Stimulated activated CD8-positive, alpha-beta memory T cell treated with anti-CD3 and anti-CD28 coated beads, Interleukin-4, amount 100 ng/mL, for 1 hour (primary cell): ENCODE data around the gene CACNA2D1.

Source experiments
- DNase-seq, 2 donors: peaks; one replicate each; pipeline ENCODE4 v3.0.0-alpha.2; 2020; ENCODE audit warnings: low read depth in 2 of 2, low spot score in 1 of 2

CACNA2D1 gene

DNA sequence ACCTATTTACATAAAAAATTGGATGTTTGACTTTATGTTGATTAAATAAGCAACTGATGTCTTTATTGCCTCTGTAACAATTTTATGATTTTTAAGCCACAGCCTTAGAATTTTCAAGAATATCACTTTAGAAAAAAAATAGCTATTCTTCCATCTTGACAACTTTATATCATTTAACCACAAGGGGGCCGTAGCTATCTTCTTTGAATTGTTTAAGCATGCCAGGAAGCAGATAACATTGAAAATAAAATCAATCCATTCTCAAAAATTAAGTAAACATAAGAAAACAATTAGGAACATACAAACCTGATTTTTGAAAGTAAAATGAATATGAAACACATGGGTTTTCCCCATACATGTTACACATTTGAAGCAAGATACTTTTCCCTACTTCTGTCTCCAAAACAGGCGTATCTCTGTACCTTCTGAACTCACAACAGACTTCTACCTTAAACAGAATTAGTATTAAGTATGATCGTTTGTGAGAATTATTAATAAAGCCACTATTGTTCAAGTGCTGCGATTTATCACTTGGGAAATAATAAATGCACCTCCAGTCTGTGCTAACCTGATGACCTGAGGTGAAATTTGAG is 209.0 kb downstream of the CACNA2D1 start:
- DNase-seq: no peak

DNA sequence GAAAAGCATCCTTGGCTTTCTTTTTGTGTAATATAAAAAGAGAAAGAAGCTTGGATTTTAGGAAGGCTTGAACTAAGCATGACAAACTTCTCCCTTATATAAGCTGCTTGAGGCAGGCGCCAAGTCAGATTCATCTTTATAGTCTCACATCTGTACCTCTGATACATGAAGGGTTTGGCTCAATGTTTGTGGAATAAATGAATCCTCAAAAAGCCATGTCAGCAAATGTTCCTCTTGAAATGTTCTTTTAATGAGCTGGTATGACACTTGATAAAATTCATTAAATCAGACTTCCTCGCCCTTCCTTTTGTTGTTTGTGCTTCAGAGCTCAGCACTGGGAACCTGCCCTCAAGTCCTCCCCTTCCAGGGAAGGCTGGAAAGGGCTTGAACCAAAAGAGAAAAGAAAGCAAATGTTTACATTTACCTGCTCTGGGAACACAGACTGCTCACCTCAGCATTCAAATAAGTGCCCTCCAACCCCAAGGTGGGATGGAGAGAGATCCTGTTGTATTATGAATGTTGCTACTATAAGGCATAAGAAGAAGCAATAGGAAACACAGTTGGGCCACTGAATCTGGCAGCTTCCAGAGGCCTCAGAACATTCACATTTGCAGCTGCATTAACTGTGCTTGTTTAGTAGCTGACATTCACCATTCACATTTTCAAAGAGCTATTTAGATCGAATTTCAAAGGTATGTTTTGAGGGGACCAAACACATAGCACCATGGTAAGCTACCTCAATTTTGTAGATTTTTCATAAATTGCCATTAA is 212.6 kb downstream of the CACNA2D1 start:
- DNase-seq: no peak

DNA sequence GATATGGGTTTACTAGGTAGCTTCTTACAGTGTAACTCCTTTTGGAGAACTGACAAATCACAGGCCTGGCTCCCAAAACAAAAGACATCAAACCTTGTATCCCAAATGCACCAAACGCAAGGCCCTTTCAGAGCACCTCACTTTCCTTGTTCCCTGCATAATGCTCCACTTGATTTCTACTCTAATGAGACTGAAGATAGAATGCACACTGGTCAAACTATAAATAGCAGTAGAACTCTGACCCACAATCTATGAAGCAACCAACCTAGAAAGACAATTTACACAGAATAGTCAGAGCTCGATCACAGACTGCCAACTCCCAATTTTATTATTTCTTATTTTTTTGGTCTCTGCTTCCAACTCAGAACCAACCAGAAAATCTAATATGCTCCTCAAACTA is 214.4 kb downstream of the CACNA2D1 start:
- no peak for DNase-seq

DNA sequence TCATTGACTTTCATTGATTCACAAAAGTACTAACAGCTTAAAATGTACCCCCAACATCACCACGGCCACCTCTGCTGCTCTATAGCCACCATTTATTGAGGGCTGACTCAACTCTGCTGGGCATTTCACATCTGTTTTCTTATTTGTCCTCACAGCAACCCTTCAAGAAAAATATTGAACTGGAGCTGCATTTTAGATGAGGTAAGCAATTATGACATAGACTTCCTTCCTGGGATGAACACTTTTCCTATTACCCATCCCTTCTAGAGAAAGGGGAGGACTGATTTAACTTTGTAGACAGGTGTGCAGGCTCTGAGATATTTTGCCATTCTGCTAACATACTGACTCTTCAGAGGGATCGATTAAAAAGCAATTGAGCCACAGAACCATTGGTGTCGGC is 217.4 kb downstream of the CACNA2D1 start:
- no peak for DNase-seq

DNA sequence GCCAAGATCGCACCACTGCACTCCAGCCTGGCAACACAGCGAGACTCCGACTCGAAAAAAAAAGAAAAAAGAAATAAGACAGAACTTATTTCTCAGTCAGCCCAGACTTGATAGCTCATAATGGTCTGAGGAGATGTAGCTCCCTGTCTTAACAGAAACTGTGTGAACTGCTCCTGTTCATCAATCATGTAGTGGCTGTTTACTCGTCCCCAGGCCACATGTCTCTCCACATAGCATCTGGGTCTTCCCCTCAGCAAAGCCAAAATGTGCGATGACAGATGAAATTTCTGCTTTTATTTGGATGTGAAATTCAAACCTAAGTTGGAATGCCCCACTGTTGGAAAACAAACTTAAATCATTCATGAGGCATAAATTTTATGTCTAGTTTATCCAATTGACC is 219.0 kb downstream of the CACNA2D1 start:
- DNase-seq: no peak

DNA sequence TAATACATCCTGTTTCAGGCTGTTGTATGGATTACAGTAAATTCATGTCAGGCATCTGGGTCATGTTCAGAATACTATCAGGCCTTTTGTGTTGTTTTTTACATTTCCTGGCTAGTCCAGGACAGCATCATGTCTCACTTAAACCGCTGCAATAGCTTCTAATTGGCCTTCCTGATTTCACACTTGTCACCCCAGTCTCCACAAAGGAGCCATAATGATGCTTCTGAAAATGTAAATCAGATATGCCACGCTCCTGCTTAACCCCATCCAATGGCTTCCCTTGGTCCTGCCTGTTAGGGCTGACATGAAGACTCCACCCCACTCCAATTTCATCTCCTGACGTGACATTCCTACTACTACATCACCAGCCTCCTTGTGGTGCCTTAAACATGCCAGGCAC is 220.0 kb downstream of the CACNA2D1 start:
- no peak for DNase-seq

DNA sequence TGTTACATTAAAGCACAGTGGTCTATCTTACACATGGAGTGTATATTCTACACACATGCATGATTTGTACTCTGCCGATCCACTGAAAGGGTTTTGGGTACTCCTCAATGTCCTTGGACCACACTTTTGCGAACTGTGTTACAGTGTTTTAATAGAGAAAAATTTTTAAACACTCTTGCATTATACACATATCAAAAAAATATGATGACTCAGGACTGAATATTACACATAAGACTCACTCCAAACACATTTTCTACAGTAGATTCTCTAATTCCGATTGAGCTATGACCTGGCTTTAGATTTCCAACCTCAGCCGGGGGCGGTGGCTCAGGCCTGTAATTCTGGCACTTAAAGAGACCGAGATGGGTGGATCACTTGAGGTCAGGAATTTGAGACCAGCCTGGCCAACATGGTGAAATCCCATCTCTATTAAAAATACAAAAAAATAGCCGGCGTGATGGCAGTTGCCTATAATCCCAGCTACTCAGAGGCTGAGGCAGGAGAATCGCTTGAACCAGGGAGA is 222.4 kb downstream of the CACNA2D1 start:
- no peak for DNase-seq

DNA sequence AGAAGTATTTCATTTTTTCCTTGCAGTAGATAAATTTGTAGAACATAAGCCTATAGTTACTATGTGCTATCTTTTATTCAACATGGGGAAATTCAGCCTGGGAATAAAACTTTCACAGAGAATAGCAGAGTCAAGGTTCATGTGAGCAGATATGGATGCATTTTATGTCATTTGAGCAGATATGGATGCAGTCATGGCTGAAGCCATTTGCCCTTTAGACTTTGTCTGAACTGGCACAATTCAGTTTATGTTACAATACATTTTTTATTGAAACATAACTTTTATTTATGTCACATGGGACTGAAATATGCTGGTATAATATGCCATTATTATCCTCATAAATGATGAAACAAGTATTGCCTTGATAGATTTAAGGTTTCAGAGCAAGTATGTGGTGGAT is 231.1 kb downstream of the CACNA2D1 start:
- no peak for DNase-seq

DNA sequence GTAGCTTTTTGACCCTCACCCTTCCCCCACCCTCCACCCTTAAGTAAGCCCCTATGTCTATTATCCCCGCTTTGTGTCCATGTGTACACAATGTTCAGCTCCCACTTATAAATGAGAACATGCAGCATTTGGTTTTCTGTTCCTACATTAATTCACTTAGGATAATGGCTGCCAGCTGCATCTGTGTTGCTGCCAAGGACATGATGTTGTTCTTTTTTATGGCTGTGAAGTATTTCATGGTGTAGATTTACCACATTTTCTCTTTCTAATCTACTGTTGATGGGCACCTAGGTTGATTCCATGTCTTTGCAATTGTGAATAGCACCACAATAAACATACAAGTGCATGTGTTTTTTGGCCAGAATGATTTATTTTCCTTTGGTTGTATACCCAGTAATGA is 232.2 kb downstream of the CACNA2D1 start:
- DNase-seq: no peak

DNA sequence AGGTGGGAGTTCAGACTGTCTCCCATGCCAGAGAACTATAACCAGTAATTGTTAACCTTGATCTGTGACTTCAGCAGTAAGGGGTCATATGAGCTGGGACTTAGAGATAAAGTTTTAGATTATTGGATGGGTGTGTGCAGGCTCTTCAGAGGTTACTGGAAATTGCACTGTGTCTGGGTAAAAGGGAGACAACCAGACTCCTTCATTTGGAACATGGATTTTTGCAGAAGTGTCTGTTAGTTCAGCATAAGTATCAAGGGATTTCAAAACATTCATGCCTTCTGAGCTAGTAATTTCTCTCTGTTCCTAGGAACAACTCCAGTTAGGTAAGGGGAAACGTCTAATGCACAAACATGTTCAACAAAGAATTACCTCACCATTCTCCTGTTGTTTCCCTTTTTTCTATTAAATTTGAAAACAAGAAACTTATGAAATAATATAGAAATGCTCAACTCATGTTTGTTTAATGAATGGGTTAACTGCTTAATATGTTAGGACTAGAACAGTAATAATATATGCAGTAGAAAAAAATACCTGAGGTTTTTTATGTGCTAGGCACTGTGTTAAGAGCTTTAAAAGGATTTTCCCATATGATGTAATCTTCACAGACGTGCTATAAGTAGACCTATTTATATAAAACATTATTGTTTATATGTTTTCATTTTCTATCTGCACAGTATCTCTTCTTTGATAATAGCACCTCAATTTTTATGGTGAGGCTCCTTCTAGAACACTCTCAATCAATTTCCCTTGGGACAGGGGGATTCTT is 233.0 kb downstream of the CACNA2D1 start:
- DNase-seq: no peak

DNA sequence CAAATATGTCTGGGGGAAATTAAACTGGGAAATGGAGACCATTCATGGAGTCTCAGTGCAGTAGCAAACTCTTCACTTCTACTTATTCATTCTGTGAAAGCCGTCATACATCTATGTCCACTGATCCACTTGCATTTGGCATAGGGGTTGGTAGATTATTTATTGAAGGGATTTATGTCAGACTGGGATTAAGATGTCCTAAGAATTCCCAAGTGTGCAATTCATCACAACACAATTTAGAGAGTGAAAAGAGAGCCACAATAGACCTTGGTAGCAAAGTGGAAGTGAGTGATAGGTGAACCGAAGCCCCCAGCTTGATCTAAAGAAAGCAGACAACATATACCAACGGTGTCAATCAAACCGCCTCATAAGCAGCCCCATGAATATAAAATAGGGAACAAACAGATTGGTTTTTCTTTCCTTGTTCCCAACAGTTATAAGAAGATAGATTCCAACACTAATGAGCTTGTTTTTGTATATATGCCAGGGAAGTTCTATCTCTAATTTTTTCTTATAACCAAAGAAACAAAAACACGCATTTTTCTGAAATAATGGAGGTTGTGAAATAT is 234.3 kb downstream of the CACNA2D1 start:
- no peak for DNase-seq

DNA sequence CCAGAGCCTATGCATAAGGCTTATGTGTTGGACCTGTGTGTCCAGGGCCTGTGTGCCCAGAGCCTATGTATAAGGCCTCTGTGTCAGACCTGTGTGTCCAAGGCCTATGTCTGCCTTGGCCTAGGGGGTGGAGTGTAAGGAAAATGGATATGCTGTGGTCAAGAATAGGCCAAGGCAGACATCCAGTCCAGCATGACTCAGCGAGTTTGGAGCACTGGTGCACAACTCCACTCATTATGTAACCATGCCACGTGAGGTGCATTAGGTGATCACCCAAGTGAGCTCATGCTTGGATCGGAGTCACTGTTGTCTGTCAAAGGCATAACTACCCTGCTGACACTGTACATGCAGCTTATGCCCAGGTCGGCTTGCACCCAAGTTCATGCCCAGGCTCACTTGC is 238.9 kb downstream of the CACNA2D1 start:
- DNase-seq: no peak

DNA sequence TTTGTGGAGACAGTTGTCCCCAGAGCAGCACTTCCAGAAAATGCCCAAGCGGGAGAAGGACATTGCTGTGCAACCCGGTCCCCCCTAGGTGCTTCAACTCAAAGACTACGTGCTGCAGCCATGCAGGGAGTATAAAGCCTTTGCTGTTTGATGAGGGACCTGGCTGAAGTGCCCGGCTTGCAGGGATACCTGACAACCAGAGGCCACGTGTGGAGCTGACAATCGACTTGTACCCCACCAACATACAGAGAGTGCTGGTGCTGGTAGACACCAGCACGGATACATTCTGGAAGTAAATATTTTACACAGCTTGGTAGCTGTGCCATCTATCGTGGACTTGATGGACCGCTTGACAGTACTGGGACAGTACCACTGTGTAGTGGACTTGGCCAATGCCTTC is 240.6 kb downstream of the CACNA2D1 start:
- no peak for DNase-seq

DNA sequence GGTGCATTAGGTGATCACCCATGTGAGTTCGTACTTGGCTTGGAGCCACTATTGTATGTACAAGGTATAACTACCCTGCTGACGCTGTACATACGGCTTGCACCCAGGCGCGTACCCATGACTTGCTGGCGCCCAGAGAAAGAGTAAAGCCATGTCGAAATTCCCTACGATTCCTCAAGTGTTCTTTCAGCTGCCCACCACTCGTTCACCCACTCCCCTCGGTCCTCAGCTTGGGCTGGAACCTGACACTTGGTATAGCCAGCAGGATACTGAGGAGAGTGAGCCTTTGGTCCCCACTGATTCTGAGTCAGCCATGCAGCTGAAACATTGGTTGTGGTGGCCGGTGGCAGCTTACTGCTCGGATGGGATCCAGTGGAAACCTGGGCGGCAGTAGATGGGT is 241.5 kb downstream of the CACNA2D1 start:
- DNase-seq: no peak

DNA sequence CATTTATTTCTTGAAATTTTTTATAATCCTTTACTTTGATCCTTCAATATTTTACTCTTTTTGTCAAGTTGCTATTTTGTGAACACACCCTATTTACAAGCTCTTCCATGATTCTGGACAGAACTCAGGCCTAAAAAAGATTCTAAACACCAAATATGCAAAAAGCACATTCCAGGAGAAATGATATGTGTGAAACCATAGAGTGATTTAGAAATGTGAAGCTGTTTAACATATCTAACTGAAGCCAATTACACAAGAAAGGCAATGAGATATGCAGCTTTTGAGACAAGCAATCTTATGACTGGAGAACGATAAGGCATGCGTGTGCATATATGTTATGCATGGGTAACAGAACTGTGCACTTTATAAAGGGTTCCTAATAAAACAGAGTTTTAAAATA is 243.0 kb downstream of the CACNA2D1 start:
- DNase-seq: no peak

DNA sequence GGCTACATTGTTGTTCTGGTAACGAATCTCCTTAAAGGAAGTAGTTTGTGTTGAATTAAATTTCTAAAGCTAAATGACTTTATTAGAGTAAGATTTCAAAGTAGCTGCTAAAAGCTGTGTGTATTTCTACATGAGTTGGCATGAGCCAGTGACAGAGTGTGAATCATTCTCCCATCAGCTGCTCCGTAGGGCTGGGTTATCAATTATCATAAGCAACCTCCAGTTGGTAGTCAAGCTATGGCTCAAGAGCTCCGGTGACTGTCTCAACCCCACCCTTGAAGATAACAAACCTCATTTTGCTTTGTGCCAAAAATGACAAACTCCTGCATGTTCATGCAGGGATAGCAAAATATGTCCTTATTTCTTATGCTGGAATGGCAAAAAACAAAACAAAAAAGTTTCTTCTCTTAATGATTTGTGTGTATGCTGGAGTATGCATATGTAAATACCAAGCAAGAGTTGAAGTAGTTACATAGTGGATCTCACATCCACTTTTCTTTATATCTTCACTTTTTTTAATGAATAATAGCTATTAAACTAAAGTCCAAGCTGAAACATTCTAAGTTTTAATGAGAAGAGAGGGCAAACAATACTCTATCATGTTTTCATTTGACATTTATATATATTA is 249.4 kb downstream of the CACNA2D1 start:
- no peak for DNase-seq

DNA sequence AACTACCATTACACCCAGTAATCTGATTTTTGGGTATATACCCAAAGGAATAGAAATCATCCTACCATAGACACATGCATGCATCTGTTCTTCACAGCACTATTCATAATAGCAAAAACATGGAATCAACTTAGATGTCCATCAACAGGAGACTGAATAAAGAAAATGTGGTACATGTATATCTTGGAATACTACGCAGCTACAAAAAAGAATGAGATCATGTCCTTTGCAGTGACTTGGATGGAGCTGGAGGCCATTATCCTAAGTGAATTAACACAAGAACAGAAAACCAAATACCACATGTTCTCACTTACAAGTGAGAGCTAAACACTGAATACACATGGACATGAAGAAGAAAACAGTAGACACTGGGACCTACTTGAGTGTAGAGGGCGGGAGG is 254.9 kb downstream of the CACNA2D1 start:
- no peak for DNase-seq

DNA sequence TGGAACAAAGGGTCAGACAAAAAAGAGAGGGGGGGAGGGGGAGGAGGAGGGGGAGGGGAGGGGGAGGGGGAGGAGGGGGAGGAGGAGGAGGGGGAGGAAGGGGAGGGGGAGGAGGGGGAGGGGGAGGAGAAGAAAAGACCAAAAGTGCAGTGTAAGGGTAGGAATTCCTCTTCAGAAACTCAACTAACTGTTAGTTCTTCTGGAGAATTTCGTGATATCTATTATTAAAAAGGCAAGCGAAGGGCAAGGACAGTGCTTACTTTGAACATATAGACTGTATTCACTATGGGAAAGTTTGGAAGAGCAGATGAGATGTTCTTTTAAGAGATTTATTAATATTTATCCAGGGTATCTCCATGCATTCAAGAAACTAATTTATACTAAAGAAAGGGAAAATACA is 258.1 kb downstream of the CACNA2D1 start:
- DNase-seq: no peak

DNA sequence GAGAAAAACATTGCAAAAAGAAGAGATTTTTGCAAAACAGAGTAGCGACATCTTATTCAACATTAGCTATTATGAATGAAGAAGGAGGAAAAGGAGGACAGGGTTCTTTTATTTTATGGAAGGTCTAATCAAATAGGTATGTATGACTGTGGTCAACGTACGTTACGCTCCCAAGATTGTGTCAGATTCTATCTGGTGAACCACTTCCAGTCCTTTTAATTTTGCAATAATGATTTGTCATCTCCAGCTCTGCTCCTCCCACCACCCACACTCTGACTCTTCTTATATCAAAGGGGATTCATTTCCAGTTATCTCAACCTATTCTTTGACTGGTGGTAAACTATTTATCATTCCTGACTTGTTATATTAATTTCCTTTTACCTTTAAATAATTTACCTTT is 259.9 kb downstream of the CACNA2D1 start:
- DNase-seq: no peak

DNA sequence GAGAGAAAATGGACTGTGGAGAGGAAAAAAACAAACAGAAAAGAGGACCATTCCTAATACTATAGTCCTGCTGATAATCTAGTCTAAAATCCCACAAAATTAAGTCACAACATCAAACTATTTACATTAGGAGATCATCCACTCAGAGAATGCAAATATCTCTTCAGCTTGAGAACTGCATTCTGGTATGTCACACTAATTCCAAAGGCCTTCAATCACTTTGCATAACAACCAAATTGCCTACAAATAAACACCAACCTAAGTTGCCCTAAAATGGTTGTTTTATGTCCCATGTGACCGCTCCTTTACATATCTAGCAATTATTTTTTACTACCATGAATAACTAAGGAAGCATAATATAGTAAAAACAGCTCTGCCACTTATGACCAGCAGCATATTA is 264.3 kb downstream of the CACNA2D1 start:
- no peak for DNase-seq

DNA sequence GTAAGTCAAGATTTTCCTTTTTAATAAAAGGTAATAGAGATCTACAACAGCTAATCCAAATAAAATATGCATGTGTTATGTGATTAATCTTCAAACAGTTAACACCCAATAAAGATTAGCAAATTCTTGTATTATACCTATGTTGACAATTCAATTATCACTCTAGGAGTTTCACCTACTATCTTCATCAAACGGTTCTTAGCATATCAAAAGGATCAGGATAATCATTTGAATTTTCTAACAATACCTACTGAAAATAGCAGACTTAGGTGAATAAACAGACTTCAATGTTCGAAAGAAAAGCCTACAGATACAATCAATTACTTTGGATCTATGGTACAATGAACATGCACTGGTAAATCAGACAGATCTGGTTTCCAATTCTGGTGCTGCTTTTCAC is 268.3 kb downstream of the CACNA2D1 start:
- DNase-seq: no peak
